ENCODE measurements around the gene MAD2L1.

MAD2L1 gene

GRCh38 chr4:120034913-120035312 is 31.7 kb downstream of the MAD2L1 start:
- POLR2A ChIA-PET = no interaction called here
- no peak for TF ChIP-seq CTCF (IDR thresholded peaks at IDR 0.05; ENCODE audit: control extremely low read depth, extremely low read depth, low read depth, missing control alignments)
- CTCF ChIA-PET = interaction anchor here (0.9 kb wide), 1 partner anchor 406 kb away, joined by 3 read pairs; the partner anchor contains the start of gene PDE5A
- DNase-seq (ENCODE audit: extremely low spot score) = no peak

- DNase-seq (ENCODE audit: extremely low spot score) = no peak
- TF ChIP-seq CTCF (IDR thresholded peaks at IDR 0.05; ENCODE audit: control extremely low read depth, extremely low read depth, low read depth, missing control alignments) = no peak
- ChIA-PET CTCF (interaction anchor here (0.8 to 0.9 kb wide), 2 partner anchors 9 to 18 kb away, joined by 3 to 4 read pairs; no protein-coding TSS in a partner anchor), POLR2A (no interaction called here)
These were observed 39.8 kb downstream of the MAD2L1 start for GRCh38 chr4:120026853-120027252.

- POLR2A ChIA-PET = no interaction called here
- no peak for TF ChIP-seq CTCF (IDR thresholded peaks at IDR 0.05; ENCODE audit: control extremely low read depth, extremely low read depth, low read depth, missing control alignments)
These were observed 41.1 kb downstream of the MAD2L1 start for GRCh38 chr4:120025516-120025915.

GRCh38 chr4:120018786-120019185 is 47.9 kb downstream of the MAD2L1 start:
- ChIA-PET POLR2A (no interaction called here), CTCF (interaction anchor here (0.9 to 1.2 kb wide), 2 partner anchors 9 to 13 kb away, joined by 3 to 4 read pairs; no protein-coding TSS in a partner anchor)

More at GRCh38 chr4:120025516-120025915, 41.1 kb downstream of the MAD2L1 start:
- DNase-seq (ENCODE audit: extremely low spot score) = no peak
- CTCF ChIA-PET = no interaction called here

GRCh38 chr4:120017939-120018692 is 48.5 kb downstream of the MAD2L1 start:
- ChIA-PET CTCF (interaction anchor here (0.9 to 1.2 kb wide), 4 partner anchors 8 to 45 kb away, joined by 3 to 4 read pairs (median 3); no protein-coding TSS in a partner anchor), POLR2A (no interaction called here)

More at GRCh38 chr4:120018786-120019185, 47.9 kb downstream of the MAD2L1 start:
- DNase-seq (ENCODE audit: extremely low spot score) = no peak
- no peak for TF ChIP-seq CTCF (IDR thresholded peaks at IDR 0.05; ENCODE audit: control extremely low read depth, extremely low read depth, low read depth, missing control alignments)

GRCh38 chr4:120011725-120012124 is 54.9 kb downstream of the MAD2L1 start:
- POLR2A ChIA-PET = no interaction called here
- DNase-seq (ENCODE audit: extremely low spot score) = no peak
- no peak for TF ChIP-seq CTCF (IDR thresholded peaks at IDR 0.05; ENCODE audit: control extremely low read depth, extremely low read depth, low read depth, missing control alignments)
- CTCF ChIA-PET = no interaction called here

More at GRCh38 chr4:120017939-120018692, 48.5 kb downstream of the MAD2L1 start:
- no peak for DNase-seq (ENCODE audit: extremely low spot score)
- TF ChIP-seq CTCF (IDR thresholded peaks at IDR 0.05; ENCODE audit: control extremely low read depth, extremely low read depth, low read depth, missing control alignments) = no peak

Data from GM10248 (cell line).